Measurements from ENCODE around the gene RELN. TPM values are rescaled to one million over a fixed set of nuclear protein-coding genes. Genes with fewer than 3 reads are reported as not detected.

RELN gene
- total RNA-seq, 1 experiment from 2014 or later, result 0.10 TPM

GRCh38 chr7:103660455-103661371, 328.7 kb downstream of the RELN start:
- ATAC-seq (no peak), DNase-seq (ENCODE audit: low read depth, low spot score) (peak; percentile 46)
- Histone ChIP-seq H3K27ac (ENCODE audit: low read length) (no peak overlapping the region), H3K4me3 (ENCODE audit: low read depth in 2 of 2, low read length in 2 of 2) (no peak overlapping the region), H3K27me3 (ENCODE audit: control insufficient read depth, insufficient read depth, low read length) (no peaks in the 10 kb centered on the region), H3K9me3 (ENCODE audit: control insufficient read depth, insufficient read depth, low read depth, low read length) (no peaks in the 10 kb centered on the region), H3K36me3 (ENCODE audit: control insufficient read depth, insufficient read depth, low read length) (no peaks in the 10 kb centered on the region), H3K4me1 (ENCODE audit: control insufficient read depth, insufficient read depth, low read length) (no peaks in the 10 kb centered on the region)
- TF ChIP-seq CTCF (IDR thresholded peaks at IDR 0.05) (no peak), REST (IDR thresholded peaks at IDR 0.05; ENCODE audit: insufficient read depth in 1 of 2, low read depth in 2 of 2, low read length in 1 of 2) (no peak), POLR2AphosphoS5 (IDR thresholded peaks at IDR 0.05; ENCODE audit: low read depth, low read length) (no peak), SIN3A (IDR thresholded peaks at IDR 0.05; ENCODE audit: borderline replicate concordance, insufficient read depth, low read depth, low read length) (no peak), TCF7L2 (IDR thresholded peaks at IDR 0.05; ENCODE audit: low read depth, low read length) (no peak)
- ChIA-PET CTCF (no interaction called here), POLR2A (no interaction called here)
- in situ Hi-C loops (cut with HindIII; ENCODE audit: low pct_unique_long_range_greater_than_20kb, low sequenced_read_pairs), result no loop called here
- no TSS peak for BruUV-seq (replicated peaks)
- intact Hi-C loops (cut with micrococcal nuclease; ENCODE audit: unreplicated experiment), result no loop called here

GRCh38 chr7:103658055-103659005, 331.1 kb downstream of the RELN start:
- no peak overlapping the region for H3K27ac ChIP-seq (ENCODE audit: low read length)
- TF ChIP-seq REST (IDR thresholded peaks at IDR 0.05; ENCODE audit: insufficient read depth in 1 of 2, low read depth in 2 of 2, low read length in 1 of 2) (no peak), SIN3A (IDR thresholded peaks at IDR 0.05; ENCODE audit: borderline replicate concordance, insufficient read depth, low read depth, low read length) (no peak), CTCF (IDR thresholded peaks at IDR 0.05) (no peak)
- no peaks in the 10 kb centered on the region for H3K4me1 ChIP-seq (ENCODE audit: control insufficient read depth, insufficient read depth, low read length)
- H3K27me3 ChIP-seq (ENCODE audit: control insufficient read depth, insufficient read depth, low read length), result no peaks in the 10 kb centered on the region
- in situ Hi-C loops (cut with HindIII; ENCODE audit: low pct_unique_long_range_greater_than_20kb, low sequenced_read_pairs), result no loop called here
- no peaks in the 10 kb centered on the region for H3K9me3 ChIP-seq (ENCODE audit: control insufficient read depth, insufficient read depth, low read depth, low read length)
- H3K36me3 ChIP-seq (ENCODE audit: control insufficient read depth, insufficient read depth, low read length), result no peaks in the 10 kb centered on the region
- H3K4me3 ChIP-seq (ENCODE audit: low read depth in 2 of 2, low read length in 2 of 2), result no peak overlapping the region
- CTCF ChIA-PET, result no interaction called here
- no peak for ATAC-seq
- POLR2A ChIA-PET, result no interaction called here
- intact Hi-C loops (cut with micrococcal nuclease; ENCODE audit: unreplicated experiment), result no loop called here
- no peak for DNase-seq (ENCODE audit: low read depth, low spot score)
- BruUV-seq (replicated peaks), result no TSS peak

Measured in Panc1 (cell line).